ENCODE results near the gene CCSER1.
"Not testable (repeated sequence)": the region's sequence is repeated elsewhere in the genome, so short reads cannot be mapped to it uniquely, and the experiment has no call there.

Gene CCSER1

GRCh38 chr4:91167864-91168653 is 1040.9 kb downstream of the CCSER1 start:
- not testable (repeated sequence) for H3K4me1 ChIP-seq (ENCODE audit: insufficient read depth, low read length); H3K27me3 ChIP-seq (ENCODE audit: insufficient read depth, low read length, poor library complexity); H3K36me3 ChIP-seq (ENCODE audit: insufficient read depth, low read length); H3K79me2 ChIP-seq (ENCODE audit: insufficient read depth, low read length); ATAC-seq (ENCODE audit: insufficient read depth, low read depth); H3K4me2 ChIP-seq (ENCODE audit: insufficient read depth, low read length); H3K9me3 ChIP-seq (ENCODE audit: insufficient read depth, low read length, severe bottlenecking); H4K20me1 ChIP-seq (ENCODE audit: insufficient read depth, low read length); H3K9ac ChIP-seq (ENCODE audit: low read depth, low read length); DNase-seq; H3K4me3 ChIP-seq (ENCODE audit: low read depth in 1 of 2, low read length in 2 of 2); H3K27ac ChIP-seq (ENCODE audit: low read length); H2AFZ ChIP-seq (ENCODE audit: low read depth, low read length)

- Histone ChIP-seq H3K4me3 (ENCODE audit: low read depth in 1 of 2, low read length in 2 of 2) (no peak overlapping the region), H3K36me3 (ENCODE audit: insufficient read depth, low read length) (no peaks in the 10 kb centered on the region), H3K79me2 (ENCODE audit: insufficient read depth, low read length) (no peaks in the 10 kb centered on the region), H2AFZ (ENCODE audit: low read depth, low read length) (no peak overlapping the region), H3K4me1 (ENCODE audit: insufficient read depth, low read length) (no peaks in the 10 kb centered on the region), H4K20me1 (ENCODE audit: insufficient read depth, low read length) (no peaks in the 10 kb centered on the region), H3K9ac (ENCODE audit: low read depth, low read length) (no peak overlapping the region), H3K27ac (ENCODE audit: low read length) (no peak overlapping the region), H3K9me3 (ENCODE audit: insufficient read depth, low read length, severe bottlenecking) (no peaks in the 10 kb centered on the region), H3K4me2 (ENCODE audit: insufficient read depth, low read length) (no peak overlapping the region), H3K27me3 (ENCODE audit: insufficient read depth, low read length, poor library complexity) (no peaks in the 10 kb centered on the region)
- DNase-seq (no peak), ATAC-seq (ENCODE audit: insufficient read depth, low read depth) (no peak)
- TF ChIP-seq EZH2 (IDR thresholded peaks at IDR 0.05; ENCODE audit: borderline replicate concordance, low read depth, low read length, severe bottlenecking) (no peak), CTCF (IDR thresholded peaks at IDR 0.05; ENCODE audit: borderline replicate concordance, extremely low read depth, low read length, poor library complexity, severe bottlenecking) (no peak)
These were observed 1043.6 kb downstream of the CCSER1 start for GRCh38 chr4:91170768-91171167.

GRCh38 chr4:91171217-91171616 is 1044.0 kb downstream of the CCSER1 start:
- Histone ChIP-seq H3K4me3 (ENCODE audit: low read depth in 1 of 2, low read length in 2 of 2) (no peak overlapping the region), H3K27me3 (ENCODE audit: insufficient read depth, low read length, poor library complexity) (no peaks in the 10 kb centered on the region), H3K9me3 (ENCODE audit: insufficient read depth, low read length, severe bottlenecking) (no peaks in the 10 kb centered on the region), H3K27ac (ENCODE audit: low read length) (no peak overlapping the region), H3K79me2 (ENCODE audit: insufficient read depth, low read length) (no peaks in the 10 kb centered on the region), H3K4me1 (ENCODE audit: insufficient read depth, low read length) (no peaks in the 10 kb centered on the region), H2AFZ (ENCODE audit: low read depth, low read length) (no peak overlapping the region), H3K36me3 (ENCODE audit: insufficient read depth, low read length) (no peaks in the 10 kb centered on the region), H3K9ac (ENCODE audit: low read depth, low read length) (no peak overlapping the region), H4K20me1 (ENCODE audit: insufficient read depth, low read length) (no peaks in the 10 kb centered on the region), H3K4me2 (ENCODE audit: insufficient read depth, low read length) (no peak overlapping the region)
- TF ChIP-seq EZH2 (IDR thresholded peaks at IDR 0.05; ENCODE audit: borderline replicate concordance, low read depth, low read length, severe bottlenecking) = no peak
- TF ChIP-seq CTCF (IDR thresholded peaks at IDR 0.05; ENCODE audit: borderline replicate concordance, extremely low read depth, low read length, poor library complexity, severe bottlenecking) = no peak
- ATAC-seq (ENCODE audit: insufficient read depth, low read depth) (no peak), DNase-seq (no peak)

GRCh38 chr4:91185061-91185460 is 1057.9 kb downstream of the CCSER1 start:
- not testable (repeated sequence) for H3K4me3 ChIP-seq (ENCODE audit: low read depth in 1 of 2, low read length in 2 of 2); H3K4me2 ChIP-seq (ENCODE audit: insufficient read depth, low read length)

More at GRCh38 chr4:91185061-91185460, 1057.9 kb downstream of the CCSER1 start:
- H3K9me3 ChIP-seq (ENCODE audit: insufficient read depth, low read length, severe bottlenecking); H3K79me2 ChIP-seq (ENCODE audit: insufficient read depth, low read length); H4K20me1 ChIP-seq (ENCODE audit: insufficient read depth, low read length); H3K27ac ChIP-seq (ENCODE audit: low read length); H3K4me1 ChIP-seq (ENCODE audit: insufficient read depth, low read length); H2AFZ ChIP-seq (ENCODE audit: low read depth, low read length); H3K27me3 ChIP-seq (ENCODE audit: insufficient read depth, low read length, poor library complexity); H3K9ac ChIP-seq (ENCODE audit: low read depth, low read length); ATAC-seq (ENCODE audit: insufficient read depth, low read depth); H3K36me3 ChIP-seq (ENCODE audit: insufficient read depth, low read length); DNase-seq: not testable (repeated sequence)
